Measurements from ENCODE around the gene DMBT1.

The DMBT1 gene

GRCh38 chr10:122649903-122650302, 89.3 kb downstream of the DMBT1 start:
- no peak for DNase-seq

- no peak for DNase-seq
These were observed 89.8 kb downstream of the DMBT1 start for GRCh38 chr10:122650331-122650730.

GRCh38 chr10:122655524-122656307, 95.2 kb downstream of the DMBT1 start:
- DNase-seq: no peak

- DNase-seq: no peak
These were observed 95.8 kb downstream of the DMBT1 start for GRCh38 chr10:122656308-122656705.

GRCh38 chr10:122656741-122657140, 96.2 kb downstream of the DMBT1 start:
- DNase-seq: no peak

GRCh38 chr10:122657255-122657654, 96.7 kb downstream of the DMBT1 start:
- no peak for DNase-seq

GRCh38 chr10:122657729-122658128, 97.2 kb downstream of the DMBT1 start:
- no peak for DNase-seq

- DNase-seq: no peak
These were observed 97.9 kb downstream of the DMBT1 start for GRCh38 chr10:122658356-122659049.

- DNase-seq: no peak
These were observed 98.6 kb downstream of the DMBT1 start for GRCh38 chr10:122659126-122659525.

GRCh38 chr10:122659651-122660050, 99.1 kb downstream of the DMBT1 start:
- no peak for DNase-seq

GRCh38 chr10:122660696-122661095, 100.1 kb downstream of the DMBT1 start:
- no peak for DNase-seq

- DNase-seq: no peak
These were observed 101.7 kb downstream of the DMBT1 start for GRCh38 chr10:122662231-122662630.

GRCh38 chr10:122663516-122664130, 103.1 kb downstream of the DMBT1 start:
- no peak for DNase-seq

GRCh38 chr10:122664501-122664900, 103.9 kb downstream of the DMBT1 start:
- DNase-seq: no peak

- no peak for DNase-seq
These were observed 104.8 kb downstream of the DMBT1 start for GRCh38 chr10:122665329-122665860.

GRCh38 chr10:122665946-122666345, 105.4 kb downstream of the DMBT1 start:
- no peak for DNase-seq

- no peak for DNase-seq
These were observed 108.5 kb downstream of the DMBT1 start for GRCh38 chr10:122669045-122669444.

GRCh38 chr10:122669842-122670241, 109.3 kb downstream of the DMBT1 start:
- DNase-seq: no peak

GRCh38 chr10:122671355-122671754, 110.8 kb downstream of the DMBT1 start:
- DNase-seq: no peak

- no peak for DNase-seq
These were observed 112.1 kb downstream of the DMBT1 start for GRCh38 chr10:122672655-122673054.

GRCh38 chr10:122673269-122673668, 112.7 kb downstream of the DMBT1 start:
- no peak for DNase-seq

GRCh38 chr10:122673731-122674130, 113.2 kb downstream of the DMBT1 start:
- no peak for DNase-seq

- DNase-seq: no peak
These were observed 114.2 kb downstream of the DMBT1 start for GRCh38 chr10:122674781-122675180.

GRCh38 chr10:122675278-122675677, 114.7 kb downstream of the DMBT1 start:
- DNase-seq: no peak
